Measurements from ENCODE around the gene MDFI. TPM values are rescaled to one million over a fixed set of nuclear protein-coding genes. Genes with fewer than 3 reads are reported as not detected.

MDFI gene
- total RNA-seq, 1 experiment from 2014 or later: not detected

GRCh38 chr6:41695825-41696224, 57.6 kb downstream of the MDFI start:
- CTCF ChIA-PET: interaction anchor here (1.5 kb wide), 1 partner anchor 328 kb away, joined by 3 read pairs; no protein-coding TSS in a partner anchor
- H3K27me3 Mint-ChIP-seq (ENCODE audit: insufficient read depth, unreplicated experiment): no peaks in the 10 kb centered on the region
- no peaks in the 10 kb centered on the region for H3K9me3 Mint-ChIP-seq (ENCODE audit: unreplicated experiment)
- BruUV-seq (replicated peaks): no TSS peak
- H3K27ac Mint-ChIP-seq (ENCODE audit: unreplicated experiment): no peak overlapping the region
- Histone ChIP-seq H3K9me3 (no peaks in the 10 kb centered on the region), H3K36me3 (ENCODE audit: control insufficient read depth, insufficient read depth, low read length) (no peaks in the 10 kb centered on the region), H3K4me1 (peaks cover 20% of the 10 kb centered on the region), H3K4me3 (ENCODE audit: low read depth, low read length) (no peak overlapping the region), H3K27me3 (replicated peaks; ENCODE audit: control insufficient read depth, insufficient read depth, low read length) (no peaks in the 10 kb centered on the region)
- POLR2A ChIA-PET: no interaction called here
- intact Hi-C loops (cut with micrococcal nuclease; ENCODE audit: unreplicated experiment): no loop called here
- no peak for TF ChIP-seq CTCF (IDR thresholded peaks at IDR 0.05; ENCODE audit: insufficient read depth in 1 of 2, low read depth in 1 of 2, low read length in 1 of 2, severe bottlenecking in 1 of 2, unreplicated experiment in 1 of 2)
- H3K4me1 Mint-ChIP-seq (ENCODE audit: low read depth, unreplicated experiment): peaks cover 15% of the 10 kb centered on the region
- no peak overlapping the region for H3K4me3 Mint-ChIP-seq (ENCODE audit: unreplicated experiment)
- no peaks in the 10 kb centered on the region for H3K36me3 Mint-ChIP-seq (ENCODE audit: insufficient read depth, unreplicated experiment)
- DNase-seq: no peak

- Histone ChIP-seq H3K36me3 (ENCODE audit: control insufficient read depth, insufficient read depth, low read length) (no peaks in the 10 kb centered on the region), H3K4me1 (peaks cover 10% of the 10 kb centered on the region), H3K4me3 (ENCODE audit: low read depth, low read length) (no peak overlapping the region), H3K27me3 (replicated peaks; ENCODE audit: control insufficient read depth, insufficient read depth, low read length) (no peaks in the 10 kb centered on the region), H3K9me3 (no peaks in the 10 kb centered on the region)
- H3K27ac Mint-ChIP-seq (ENCODE audit: unreplicated experiment): no peak overlapping the region
- BruUV-seq (replicated peaks): no TSS peak
- no peaks in the 10 kb centered on the region for H3K27me3 Mint-ChIP-seq (ENCODE audit: insufficient read depth, unreplicated experiment)
- H3K4me1 Mint-ChIP-seq (ENCODE audit: low read depth, unreplicated experiment): peaks cover 5% of the 10 kb centered on the region
- no peaks in the 10 kb centered on the region for H3K9me3 Mint-ChIP-seq (ENCODE audit: unreplicated experiment)
- POLR2A ChIA-PET: no interaction called here
- CTCF ChIA-PET: interaction anchor here (1.5 kb wide), 1 partner anchor 329 kb away, joined by 3 read pairs; no protein-coding TSS in a partner anchor
- no peak overlapping the region for H3K4me3 Mint-ChIP-seq (ENCODE audit: unreplicated experiment)
- no peak for TF ChIP-seq CTCF (IDR thresholded peaks at IDR 0.05; ENCODE audit: insufficient read depth in 1 of 2, low read depth in 1 of 2, low read length in 1 of 2, severe bottlenecking in 1 of 2, unreplicated experiment in 1 of 2)
- intact Hi-C loops (cut with micrococcal nuclease; ENCODE audit: unreplicated experiment): no loop called here
- H3K36me3 Mint-ChIP-seq (ENCODE audit: insufficient read depth, unreplicated experiment): no peaks in the 10 kb centered on the region
- DNase-seq: no peak
Observed at GRCh38 chr6:41696788-41697187, 58.5 kb downstream of the MDFI start.

GRCh38 chr6:41697861-41698781, 59.9 kb downstream of the MDFI start:
- Histone ChIP-seq H3K4me1 (no peaks in the 10 kb centered on the region), H3K36me3 (ENCODE audit: control insufficient read depth, insufficient read depth, low read length) (no peaks in the 10 kb centered on the region), H3K9me3 (no peaks in the 10 kb centered on the region), H3K4me3 (ENCODE audit: low read depth, low read length) (no peak overlapping the region), H3K27me3 (replicated peaks; ENCODE audit: control insufficient read depth, insufficient read depth, low read length) (no peaks in the 10 kb centered on the region)
- no peak overlapping the region for H3K4me3 Mint-ChIP-seq (ENCODE audit: unreplicated experiment)
- no TSS peak for BruUV-seq (replicated peaks)
- POLR2A ChIA-PET: no interaction called here
- H3K36me3 Mint-ChIP-seq (ENCODE audit: insufficient read depth, unreplicated experiment): no peaks in the 10 kb centered on the region
- CTCF ChIA-PET: no interaction called here
- no peaks in the 10 kb centered on the region for H3K4me1 Mint-ChIP-seq (ENCODE audit: low read depth, unreplicated experiment)
- intact Hi-C loops (cut with micrococcal nuclease; ENCODE audit: unreplicated experiment): no loop called here
- H3K9me3 Mint-ChIP-seq (ENCODE audit: unreplicated experiment): no peaks in the 10 kb centered on the region
- no peak for DNase-seq
- H3K27me3 Mint-ChIP-seq (ENCODE audit: insufficient read depth, unreplicated experiment): no peaks in the 10 kb centered on the region
- no peak for TF ChIP-seq CTCF (IDR thresholded peaks at IDR 0.05; ENCODE audit: insufficient read depth in 1 of 2, low read depth in 1 of 2, low read length in 1 of 2, severe bottlenecking in 1 of 2, unreplicated experiment in 1 of 2)
- H3K27ac Mint-ChIP-seq (ENCODE audit: unreplicated experiment): no peak overlapping the region
